ENCODE results near the gene ZFP92.
"Not testable (repeated sequence)": the region's sequence is repeated elsewhere in the genome, so short reads cannot be mapped to it uniquely, and the experiment has no call there.

Gene ZFP92

GRCh38 chrX:153411255-153411987 lies at the start of gene ZFP92:
ZFP92 (plus strand) TSS chrX:153411472; CDS start chrX:153418323, 6,851 bp downstream.
- DNase-seq (ENCODE audit: low spot score): no peak

GRCh38 chrX:153361781-153362397 lies 49.4 kb upstream of the ZFP92 start:
- no peak for DNase-seq (ENCODE audit: low spot score)

GRCh38 chrX:153365670-153366069 lies 45.6 kb upstream of the ZFP92 start:
- no peak for DNase-seq (ENCODE audit: low spot score)

- no peak for DNase-seq (ENCODE audit: low spot score)
Observed at GRCh38 chrX:153366119-153366518, 45.2 kb upstream of the ZFP92 start.

- DNase-seq (ENCODE audit: low spot score): no peak
Observed at GRCh38 chrX:153366878-153367538, 44.3 kb upstream of the ZFP92 start.

GRCh38 chrX:153370293-153371055 lies 40.8 kb upstream of the ZFP92 start:
- no peak for DNase-seq (ENCODE audit: low spot score)

- no peak for DNase-seq (ENCODE audit: low spot score)
Observed at GRCh38 chrX:153371256-153371655, 40.0 kb upstream of the ZFP92 start.

GRCh38 chrX:153372949-153373348 lies 38.3 kb upstream of the ZFP92 start:
- no peak for DNase-seq (ENCODE audit: low spot score)

GRCh38 chrX:153374426-153374825 lies 36.8 kb upstream of the ZFP92 start:
- DNase-seq (ENCODE audit: low spot score): no peak

- no peak for DNase-seq (ENCODE audit: low spot score)
Observed at GRCh38 chrX:153375571-153375970, 35.7 kb upstream of the ZFP92 start.

GRCh38 chrX:153377727-153378126 lies 33.5 kb upstream of the ZFP92 start:
- DNase-seq (ENCODE audit: low spot score): no peak

GRCh38 chrX:153378607-153379006 lies 32.7 kb upstream of the ZFP92 start:
- DNase-seq (ENCODE audit: low spot score): no peak

GRCh38 chrX:153379508-153379907 lies 31.8 kb upstream of the ZFP92 start:
- DNase-seq (ENCODE audit: low spot score): no peak

- DNase-seq (ENCODE audit: low spot score): no peak
Observed at GRCh38 chrX:153379971-153380581, 31.2 kb upstream of the ZFP92 start.

GRCh38 chrX:153380691-153381090 lies 30.6 kb upstream of the ZFP92 start:
- no peak for DNase-seq (ENCODE audit: low spot score)

GRCh38 chrX:153381684-153382532 lies 29.4 kb upstream of the ZFP92 start:
- peak; percentile 18 for DNase-seq (ENCODE audit: low spot score)

GRCh38 chrX:153382563-153383482 lies 28.4 kb upstream of the ZFP92 start:
- no peak for DNase-seq (ENCODE audit: low spot score)

- no peak for DNase-seq (ENCODE audit: low spot score)
Observed at GRCh38 chrX:153384390-153384789, 26.9 kb upstream of the ZFP92 start.

- not testable (repeated sequence) for DNase-seq (ENCODE audit: low spot score)
Observed at GRCh38 chrX:153384973-153385372, 26.3 kb upstream of the ZFP92 start.

GRCh38 chrX:153386097-153386496 lies 25.2 kb upstream of the ZFP92 start:
- DNase-seq (ENCODE audit: low spot score): no peak
